Measurements from ENCODE around the gene MEN1. TPM values are rescaled to one million over a fixed set of nuclear protein-coding genes. Genes with fewer than 3 reads are reported as not detected.

Gene MEN1
- total and polyA plus RNA-seq, 7 donors: 6.8 to 26.1 (median 9.4) TPM

DNA sequence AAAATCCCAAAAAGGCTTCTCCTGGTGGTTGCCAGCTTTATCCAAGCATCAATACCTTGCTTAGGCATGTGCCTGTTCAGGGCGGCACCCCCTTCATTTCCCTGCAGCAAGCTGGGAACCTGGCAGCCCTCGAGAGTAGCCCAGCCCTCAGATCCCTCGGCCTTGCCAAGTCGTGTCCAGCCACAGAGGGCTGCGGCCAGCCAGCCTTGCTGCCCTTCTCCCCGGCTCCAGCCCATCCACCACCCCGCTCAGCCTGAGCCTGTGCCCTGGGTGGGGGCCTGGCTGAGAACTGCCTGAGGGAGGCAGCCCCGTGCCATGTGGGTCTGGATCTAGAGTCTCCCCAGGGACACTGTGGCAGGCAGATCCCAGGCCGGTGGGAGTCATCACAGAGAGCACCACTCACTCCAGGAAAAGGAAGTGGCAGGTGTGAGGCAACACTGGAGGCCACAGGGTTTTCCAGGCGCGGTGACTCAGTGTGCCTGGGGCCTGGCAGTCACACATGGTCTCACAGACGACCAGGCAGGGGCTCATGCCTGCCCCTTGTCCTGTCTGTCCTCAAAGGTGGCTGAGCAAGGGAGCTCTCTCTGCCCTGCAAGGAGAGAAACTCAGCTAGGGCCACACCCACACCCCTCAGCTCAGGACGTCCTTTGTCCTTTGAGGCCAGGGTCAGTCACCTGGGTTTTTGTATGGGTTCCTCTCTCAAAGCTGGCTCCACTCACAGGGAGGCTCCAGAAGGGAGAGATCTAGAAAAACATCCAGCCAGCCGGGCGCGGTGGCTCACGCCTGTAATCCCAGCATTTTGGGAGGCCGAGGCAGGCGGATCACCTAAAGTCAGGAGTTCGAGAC, 46.3 kb upstream of the MEN1 start:
- DNase-seq: peak; percentile 91
- Histone ChIP-seq H3K36me3 (peaks cover 0 to 50% (median 31%) of the 10 kb centered on the region in 4 donors), H3K4me3 (no peak overlapping the region), H3K27ac (peak overlapping the region; percentile 79 to 97 (median 97)), H3K9me3 (no peaks in the 10 kb centered on the region), H3K4me1 (peaks cover 0 to 77% (median 61%) of the 10 kb centered on the region in 4 donors), H3K27me3 (no peaks in the 10 kb centered on the region)
- intact Hi-C loops (cut with DNase I): no loop called here
- 70 to 78% methylated on average over 20 of the region's 20 CpGs for WGBS, 2 donors
- TF ChIP-seq POLR2AphosphoS5 (IDR thresholded peaks at IDR 0.05) (peak in 3 of 4 donors; percentile 32 to 68 (median 57)), EP300 (IDR thresholded peaks at IDR 0.05) (no peak)

DNA sequence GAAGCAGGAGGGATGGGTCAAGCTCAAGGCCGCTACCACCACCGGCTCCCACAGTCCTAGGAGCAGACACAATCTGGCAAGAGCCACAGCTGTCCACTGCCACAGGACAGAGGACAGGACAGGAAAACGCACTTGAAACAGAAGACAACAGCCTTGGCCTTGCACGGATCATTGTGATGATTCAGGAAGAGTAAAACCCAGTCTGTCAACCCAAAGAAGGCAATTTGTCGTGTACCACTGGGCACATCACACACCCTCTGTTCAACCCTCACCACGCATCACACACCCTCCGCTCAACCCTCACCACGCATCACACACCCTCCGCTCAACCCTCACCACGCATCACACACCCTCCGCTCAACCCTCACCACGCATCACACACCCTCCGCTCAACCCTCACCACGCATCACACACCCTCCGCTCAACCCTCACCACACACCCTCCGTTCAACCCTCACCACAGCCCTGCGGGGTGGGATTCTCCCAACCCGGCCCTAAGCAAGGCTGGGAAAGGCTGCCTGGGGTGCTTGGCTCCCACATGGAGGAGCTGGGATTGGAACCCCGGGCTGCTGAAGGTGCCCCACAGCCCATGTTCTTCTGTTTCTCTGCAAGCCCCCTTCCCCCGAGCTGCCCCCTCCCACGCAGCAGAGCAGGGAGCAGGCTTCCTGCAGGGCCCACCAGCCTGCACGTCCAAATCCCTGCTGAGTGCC, 45.4 kb upstream of the MEN1 start:
- H3K27me3 ChIP-seq: no peaks in the 10 kb centered on the region
- peaks cover 0 to 86% (median 66%) of the 10 kb centered on the region in 4 donors for H3K4me1 ChIP-seq
- H3K4me3 ChIP-seq: no peak overlapping the region
- H3K36me3 ChIP-seq: peaks cover 0 to 50% (median 31%) of the 10 kb centered on the region in 4 donors
- WGBS, 2 donors: 76 to 86% methylated on average over 20 to 21 of the region's 22 CpGs
- no peak for DNase-seq
- no peaks in the 10 kb centered on the region for H3K9me3 ChIP-seq
- TF ChIP-seq POLR2A (IDR thresholded peaks at IDR 0.05) (no peak), EP300 (IDR thresholded peaks at IDR 0.05) (no peak), POLR2AphosphoS5 (IDR thresholded peaks at IDR 0.05) (no peak)
- TF ChIP-seq, protein P1, sequence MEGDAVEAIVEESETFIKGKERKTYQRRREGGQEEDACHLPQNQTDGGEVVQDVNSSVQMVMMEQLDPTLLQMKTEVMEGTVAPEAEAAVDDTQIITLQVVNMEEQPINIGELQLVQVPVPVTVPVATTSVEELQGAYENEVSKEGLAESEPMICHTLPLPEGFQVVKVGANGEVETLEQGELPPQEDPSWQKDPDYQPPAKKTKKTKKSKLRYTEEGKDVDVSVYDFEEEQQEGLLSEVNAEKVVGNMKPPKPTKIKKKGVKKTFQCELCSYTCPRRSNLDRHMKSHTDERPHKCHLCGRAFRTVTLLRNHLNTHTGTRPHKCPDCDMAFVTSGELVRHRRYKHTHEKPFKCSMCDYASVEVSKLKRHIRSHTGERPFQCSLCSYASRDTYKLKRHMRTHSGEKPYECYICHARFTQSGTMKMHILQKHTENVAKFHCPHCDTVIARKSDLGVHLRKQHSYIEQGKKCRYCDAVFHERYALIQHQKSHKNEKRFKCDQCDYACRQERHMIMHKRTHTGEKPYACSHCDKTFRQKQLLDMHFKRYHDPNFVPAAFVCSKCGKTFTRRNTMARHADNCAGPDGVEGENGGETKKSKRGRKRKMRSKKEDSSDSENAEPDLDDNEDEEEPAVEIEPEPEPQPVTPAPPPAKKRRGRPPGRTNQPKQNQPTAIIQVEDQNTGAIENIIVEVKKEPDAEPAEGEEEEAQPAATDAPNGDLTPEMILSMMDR (IDR thresholded peaks at IDR 0.05): no peak
- H3K27ac ChIP-seq: peak overlapping the region; percentile 79 to 97 (median 97)
- intact Hi-C loops (cut with DNase I): no loop called here

DNA sequence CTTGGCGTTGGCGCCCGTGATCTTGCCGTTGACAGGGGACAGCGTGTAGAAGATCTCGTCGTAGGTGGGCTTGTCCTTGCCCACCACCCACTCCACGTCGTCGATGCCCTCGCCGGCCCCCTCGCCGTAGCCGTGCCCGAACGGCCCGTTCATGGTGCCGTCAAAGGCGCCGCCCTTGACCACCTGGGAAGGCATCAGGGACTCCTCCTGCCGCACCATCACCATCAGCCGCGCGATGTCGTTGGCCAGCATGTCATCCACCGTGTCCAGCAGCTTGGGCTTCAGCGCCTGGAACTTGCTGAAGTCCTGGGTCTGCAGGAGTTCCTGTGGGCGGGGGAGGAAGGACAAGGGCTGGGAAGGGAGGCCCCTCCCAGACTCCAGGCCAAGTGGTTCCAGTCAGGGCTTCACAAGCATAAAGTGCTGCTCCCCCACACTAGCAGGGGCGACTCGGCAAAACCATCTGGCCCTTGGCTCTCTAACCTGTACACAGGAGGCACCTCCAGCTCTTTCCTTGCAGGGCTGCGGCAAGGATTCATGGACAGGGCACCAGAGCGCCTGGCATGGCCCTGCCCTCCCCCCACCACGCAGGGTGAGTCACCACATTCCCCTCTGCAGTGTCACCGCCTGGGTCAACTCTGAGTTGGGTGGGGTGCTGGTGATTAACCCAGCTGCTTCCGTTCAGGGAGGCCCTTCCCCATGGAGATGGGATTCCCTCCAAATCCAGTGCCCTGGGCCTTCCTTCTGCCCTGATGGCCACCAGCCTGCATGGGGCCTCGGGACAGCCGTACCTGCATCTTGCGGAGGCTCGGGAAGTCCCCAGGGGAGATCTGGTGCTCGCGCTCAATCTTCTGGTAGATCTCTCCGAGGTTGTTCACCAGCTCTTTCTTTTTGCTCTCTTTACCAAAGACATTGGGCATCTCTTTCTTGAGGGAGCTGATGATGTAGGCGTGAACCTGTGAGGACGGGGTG, 44.5 kb upstream of the MEN1 start:
- intact Hi-C loops (cut with DNase I): no loop called here
- no peak for TF ChIP-seq POLR2A (IDR thresholded peaks at IDR 0.05)
- peak; percentile 70 to 88 (median 82) for TF ChIP-seq POLR2AphosphoS5 (IDR thresholded peaks at IDR 0.05)
- TF ChIP-seq, protein P1 (IDR thresholded peaks at IDR 0.05): no peak
- TF ChIP-seq EP300 (IDR thresholded peaks at IDR 0.05): peak in 1 of 4 donors; percentile 72
- peak; percentile 94 for DNase-seq
- peaks cover 0 to 48% (median 29%) of the 10 kb centered on the region in 4 donors for H3K36me3 ChIP-seq
- H3K27me3 ChIP-seq: no peaks in the 10 kb centered on the region
- WGBS, 2 donors: 77 to 78% methylated on average over 45 of the region's 45 CpGs
- H3K9me3 ChIP-seq: no peaks in the 10 kb centered on the region
- H3K27ac ChIP-seq: peak overlapping the region; percentile 79 to 97 (median 97)
- H3K4me3 ChIP-seq: no peak overlapping the region
- peaks cover 0 to 89% (median 69%) of the 10 kb centered on the region in 4 donors for H3K4me1 ChIP-seq

DNA sequence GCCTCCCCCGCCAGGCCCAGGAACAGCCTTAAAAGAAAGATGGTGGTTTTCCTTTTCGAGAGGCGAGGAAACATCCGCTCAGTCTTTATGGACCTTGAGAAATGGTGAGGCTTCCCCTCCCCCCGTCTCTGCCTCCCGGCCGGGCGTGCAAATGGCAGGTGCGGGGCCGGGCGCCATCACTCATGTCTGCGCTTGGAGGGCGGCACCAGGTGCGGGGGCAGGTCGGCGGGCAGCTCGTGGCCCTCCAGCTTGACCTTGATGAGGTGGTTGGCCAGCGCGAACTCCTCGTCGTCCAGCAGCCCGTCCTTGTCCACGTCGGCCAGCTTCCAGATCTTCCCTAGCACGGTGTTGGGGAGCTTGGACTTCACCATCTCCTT, 43.8 kb upstream of the MEN1 start:
- no peaks in the 10 kb centered on the region for H3K9me3 ChIP-seq
- TF ChIP-seq EP300 (IDR thresholded peaks at IDR 0.05) (no peak), POLR2AphosphoS5 (IDR thresholded peaks at IDR 0.05) (no peak), POLR2A (IDR thresholded peaks at IDR 0.05) (no peak)
- TF ChIP-seq, protein P1 (IDR thresholded peaks at IDR 0.05): no peak
- 94 to 95% methylated on average over 25 of the region's 25 CpGs for WGBS, 2 donors
- H3K27ac ChIP-seq: peak overlapping the region; percentile 79 to 97 (median 97)
- no peak overlapping the region for H3K4me3 ChIP-seq
- DNase-seq: no peak
- H3K27me3 ChIP-seq: no peaks in the 10 kb centered on the region
- peaks cover 0 to 89% (median 72%) of the 10 kb centered on the region in 4 donors for H3K4me1 ChIP-seq
- H3K36me3 ChIP-seq: peaks cover 0 to 41% (median 23%) of the 10 kb centered on the region in 4 donors
- intact Hi-C loops (cut with DNase I): no loop called here
